ENCODE data around the gene OSBPL5.

OSBPL5 gene

DNA sequence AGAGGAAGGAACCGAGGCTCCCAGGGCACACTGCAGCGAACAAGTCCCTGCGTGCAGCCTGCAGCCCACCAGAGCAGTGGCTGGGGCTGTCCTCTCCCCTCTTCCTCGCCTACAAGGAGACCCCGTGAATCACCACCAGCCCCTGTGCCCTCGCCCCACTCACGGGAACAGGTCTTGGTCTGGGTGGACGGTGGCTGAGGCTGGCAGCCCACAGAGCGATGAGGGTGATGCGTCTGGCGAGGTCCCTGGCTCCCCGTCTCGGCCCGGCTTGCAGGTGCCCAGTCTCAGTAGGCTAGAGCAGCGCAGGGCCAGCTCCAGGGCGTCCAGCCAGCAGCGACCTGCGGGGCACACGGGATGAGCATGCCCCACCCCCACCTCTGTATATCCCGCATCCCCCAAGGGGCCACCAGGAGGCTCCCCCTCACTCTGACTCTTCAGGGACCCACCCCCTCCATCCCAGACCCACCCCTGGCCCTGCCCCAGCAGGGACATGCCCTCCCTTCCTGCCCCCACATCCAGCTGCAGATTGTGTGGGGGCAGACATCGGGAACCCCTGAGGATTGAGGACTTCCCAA lies 57.4 kb downstream of the OSBPL5 start:
- TF ChIP-seq, protein P1, sequence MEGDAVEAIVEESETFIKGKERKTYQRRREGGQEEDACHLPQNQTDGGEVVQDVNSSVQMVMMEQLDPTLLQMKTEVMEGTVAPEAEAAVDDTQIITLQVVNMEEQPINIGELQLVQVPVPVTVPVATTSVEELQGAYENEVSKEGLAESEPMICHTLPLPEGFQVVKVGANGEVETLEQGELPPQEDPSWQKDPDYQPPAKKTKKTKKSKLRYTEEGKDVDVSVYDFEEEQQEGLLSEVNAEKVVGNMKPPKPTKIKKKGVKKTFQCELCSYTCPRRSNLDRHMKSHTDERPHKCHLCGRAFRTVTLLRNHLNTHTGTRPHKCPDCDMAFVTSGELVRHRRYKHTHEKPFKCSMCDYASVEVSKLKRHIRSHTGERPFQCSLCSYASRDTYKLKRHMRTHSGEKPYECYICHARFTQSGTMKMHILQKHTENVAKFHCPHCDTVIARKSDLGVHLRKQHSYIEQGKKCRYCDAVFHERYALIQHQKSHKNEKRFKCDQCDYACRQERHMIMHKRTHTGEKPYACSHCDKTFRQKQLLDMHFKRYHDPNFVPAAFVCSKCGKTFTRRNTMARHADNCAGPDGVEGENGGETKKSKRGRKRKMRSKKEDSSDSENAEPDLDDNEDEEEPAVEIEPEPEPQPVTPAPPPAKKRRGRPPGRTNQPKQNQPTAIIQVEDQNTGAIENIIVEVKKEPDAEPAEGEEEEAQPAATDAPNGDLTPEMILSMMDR (IDR thresholded peaks at IDR 0.05), result no peak
- TF ChIP-seq ZFX (IDR thresholded peaks at IDR 0.05; ENCODE audit: borderline replicate concordance), result no peak
- no peak overlapping the region for H3K27ac ChIP-seq

DNA sequence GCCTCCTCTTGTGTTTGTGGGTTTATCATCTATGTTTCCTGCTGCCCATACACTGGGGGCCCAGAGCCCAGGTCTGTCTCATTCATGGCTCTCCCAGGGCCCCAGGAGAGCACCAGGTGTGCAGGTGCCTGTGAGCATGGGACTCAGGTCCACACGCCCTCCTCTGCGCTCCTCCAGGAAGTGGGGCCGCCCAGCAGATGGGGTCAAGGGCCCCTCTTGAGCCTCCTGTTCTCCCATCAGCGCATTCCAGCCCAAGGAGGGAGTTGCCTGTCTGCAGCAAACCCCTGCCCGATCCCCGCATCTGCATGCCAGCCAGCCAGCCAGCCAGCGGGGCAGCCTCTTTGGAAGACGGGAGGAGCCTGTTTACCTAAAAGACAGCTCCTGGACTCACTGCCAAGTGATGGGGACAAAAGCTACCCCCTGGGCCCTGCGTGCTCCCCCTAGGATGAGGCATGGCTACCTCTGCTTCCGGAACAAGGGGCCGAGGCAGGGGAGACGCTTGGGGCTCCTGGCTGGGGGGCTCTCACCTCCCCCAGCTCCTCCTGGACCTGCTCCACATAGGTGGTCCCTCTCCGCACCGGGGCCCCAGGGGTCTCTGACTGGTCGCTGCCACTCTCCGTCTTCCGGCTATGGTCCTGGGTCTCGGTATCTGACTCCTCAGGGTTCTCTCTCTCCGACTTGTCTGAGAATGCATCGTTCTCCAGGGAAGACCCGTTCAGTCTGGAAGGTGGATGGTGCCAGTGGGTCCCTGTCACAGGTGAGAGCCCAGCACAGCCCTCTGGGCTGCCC lies 58.2 kb downstream of the OSBPL5 start:
- H3K27ac ChIP-seq, result no peak overlapping the region
- TF ChIP-seq ZFX (IDR thresholded peaks at IDR 0.05; ENCODE audit: borderline replicate concordance), result no peak
- TF ChIP-seq, protein P1 (IDR thresholded peaks at IDR 0.05), result no peak

DNA sequence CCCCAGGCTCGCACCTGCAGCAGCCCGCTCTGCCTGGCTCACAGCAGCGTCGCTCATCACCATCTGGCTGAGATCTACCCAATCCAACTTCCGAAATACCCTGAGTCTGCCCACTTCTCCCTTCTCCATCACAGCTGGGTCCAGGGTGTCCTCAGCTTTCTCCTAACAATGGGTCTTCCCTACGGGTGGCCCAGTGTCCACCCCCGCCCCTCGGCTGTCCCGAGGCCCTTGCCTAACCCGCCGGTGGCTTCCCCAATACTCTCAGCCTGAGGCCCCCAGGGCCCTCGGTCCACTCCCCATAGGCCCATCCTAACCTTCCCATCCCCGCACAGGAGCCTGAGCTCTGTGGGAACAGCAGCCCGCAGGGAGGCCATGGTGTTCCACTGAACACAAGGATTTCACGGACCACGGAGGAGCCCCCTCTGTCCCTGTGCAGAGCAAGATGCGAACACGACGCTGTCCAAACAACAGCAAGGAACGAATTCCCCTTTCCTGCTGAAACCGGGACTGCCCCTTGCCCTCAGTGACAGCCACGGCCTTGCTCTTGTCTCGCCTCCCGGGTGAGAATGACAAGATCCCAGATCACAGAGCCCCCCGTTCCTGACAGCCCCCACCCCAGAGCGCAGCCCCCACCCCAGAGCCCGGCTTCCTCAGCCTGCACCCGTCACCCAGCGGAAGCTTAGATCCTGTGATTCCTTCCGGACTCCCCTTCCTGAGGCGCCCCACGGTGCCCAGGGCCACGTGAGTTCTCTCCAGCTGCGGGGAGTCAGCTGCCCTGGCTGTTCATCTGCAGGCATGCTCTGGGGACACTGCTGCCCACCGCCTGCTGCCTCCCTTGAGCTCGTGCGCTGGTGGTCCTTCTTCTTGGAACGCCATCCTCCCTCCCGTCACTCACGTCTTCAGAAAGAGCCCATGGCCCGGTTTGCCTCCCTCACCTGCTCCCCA lies 59.0 kb downstream of the OSBPL5 start:
- TF ChIP-seq, protein P1 (IDR thresholded peaks at IDR 0.05), result no peak
- no peak for TF ChIP-seq ZFX (IDR thresholded peaks at IDR 0.05; ENCODE audit: borderline replicate concordance)
- no peak overlapping the region for H3K27ac ChIP-seq

DNA sequence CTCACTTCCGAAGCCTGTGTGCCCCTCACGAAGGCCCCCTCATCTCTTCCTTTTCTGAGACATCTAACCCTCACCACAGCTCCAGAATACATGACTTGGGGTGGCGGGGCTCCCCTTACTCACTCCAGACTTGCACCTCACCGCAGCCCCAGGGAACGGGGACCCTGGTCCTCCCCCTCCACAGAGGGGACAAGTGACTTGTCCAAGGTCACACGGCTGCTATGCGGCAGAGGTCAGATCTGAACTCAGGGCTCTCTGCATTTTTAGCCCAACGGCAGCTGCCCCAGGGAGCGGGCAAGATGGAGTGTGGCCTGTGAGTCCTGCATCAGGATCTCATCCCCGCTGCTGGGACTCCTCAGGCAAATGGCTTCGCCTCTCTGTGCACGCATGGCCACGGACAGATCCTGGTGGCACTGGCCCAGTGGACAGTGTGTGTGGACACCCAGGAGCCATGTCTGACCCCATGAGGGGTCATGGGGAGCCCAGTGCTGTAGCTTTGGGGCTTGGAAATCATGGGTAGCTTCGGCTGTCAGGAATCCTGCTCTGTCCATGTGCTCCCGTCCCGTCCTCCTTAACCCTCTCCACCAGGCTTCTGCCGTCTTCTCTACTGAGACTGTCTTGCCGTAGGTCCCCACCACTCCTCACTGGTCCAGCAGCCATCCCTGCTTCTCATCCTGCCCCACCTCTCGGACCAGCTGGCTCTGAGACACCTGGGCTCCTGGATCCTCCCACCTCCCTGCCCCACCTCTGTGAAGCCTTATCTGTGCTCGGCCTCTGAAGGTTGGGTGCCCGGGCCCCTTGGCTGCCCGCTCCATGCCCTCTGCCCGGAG lies 59.9 kb downstream of the OSBPL5 start:
- no peak overlapping the region for H3K27ac ChIP-seq
- TF ChIP-seq ZFX (IDR thresholded peaks at IDR 0.05; ENCODE audit: borderline replicate concordance), result no peak
- TF ChIP-seq, protein P1 (IDR thresholded peaks at IDR 0.05), result no peak

DNA sequence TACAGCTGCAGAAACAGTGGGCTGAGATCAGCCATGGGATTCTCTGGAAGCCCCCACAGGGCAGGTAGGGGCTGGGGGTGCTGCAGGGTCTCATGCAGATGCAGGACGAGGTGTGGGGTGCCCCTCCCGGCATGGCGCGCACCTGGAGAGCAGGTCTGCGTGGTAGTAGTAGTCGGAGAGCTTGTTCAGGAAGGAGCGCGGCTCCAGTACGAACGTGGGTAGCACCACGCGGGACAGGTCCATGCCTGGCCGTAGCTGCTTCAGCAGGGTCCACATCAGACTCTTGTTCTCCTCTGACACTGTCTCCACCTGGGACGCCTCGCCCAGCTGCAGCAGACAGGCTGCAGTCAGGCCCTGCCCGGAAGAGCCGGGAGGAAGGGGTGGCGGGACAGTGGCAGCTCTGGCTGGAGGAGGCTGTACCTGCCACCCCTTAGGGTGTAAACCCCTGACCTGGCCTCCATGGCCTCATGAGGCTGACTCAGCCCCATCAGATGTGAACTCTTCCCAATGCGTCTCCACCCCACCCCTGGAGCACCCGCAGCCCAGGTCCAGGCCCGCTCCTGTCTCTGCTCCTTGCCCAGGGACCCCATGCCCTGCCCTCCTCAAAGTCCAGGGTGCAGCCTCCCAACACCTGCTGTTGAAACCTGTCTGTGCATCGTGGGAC lies 60.9 kb downstream of the OSBPL5 start:
- TF ChIP-seq, protein P1 (IDR thresholded peaks at IDR 0.05), result no peak
- no peak for TF ChIP-seq ZFX (IDR thresholded peaks at IDR 0.05; ENCODE audit: borderline replicate concordance)
- no peak overlapping the region for H3K27ac ChIP-seq

DNA sequence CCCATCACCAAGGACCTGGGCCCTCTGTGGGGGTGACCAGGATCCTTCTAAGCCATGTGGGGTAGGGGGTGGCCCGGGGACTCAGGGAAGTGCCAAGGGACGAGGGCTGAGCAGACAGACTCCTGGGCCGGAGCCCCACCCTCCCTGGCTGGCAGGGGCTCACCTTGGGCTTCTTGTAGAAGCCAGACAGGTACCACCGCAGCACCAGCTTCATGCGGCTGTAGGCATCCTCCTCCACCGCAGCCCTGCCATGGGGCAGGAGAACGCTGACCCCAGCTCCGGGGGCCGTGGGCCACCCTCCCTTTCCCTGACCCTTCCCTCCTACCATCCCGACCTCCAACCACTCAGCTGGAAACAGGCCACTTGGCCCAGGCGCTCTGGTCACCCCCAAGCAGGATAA lies 62.0 kb downstream of the OSBPL5 start:
- H3K27ac ChIP-seq, result no peak overlapping the region
- TF ChIP-seq, protein P1 (IDR thresholded peaks at IDR 0.05), result no peak
- TF ChIP-seq ZFX (IDR thresholded peaks at IDR 0.05; ENCODE audit: borderline replicate concordance), result no peak
